Fibroblast of mammary gland (primary cell): Measurements from ENCODE around the gene ADAMTSL2.

Source experiments
- DNase-seq: peaks from one replicate; pipeline ENCODE4 v3.0.0-alpha.2; 2010; ENCODE audit warnings: low read depth
- H3K4me3 ChIP-seq: 2 replicates; pipeline ENCODE4 v1.5.1; 2011; ENCODE audit warnings: low read depth, mild to moderate bottlenecking, low read length, moderate library complexity; ENCODE audit not compliant: control insufficient read depth
- CTCF ChIP-seq: conservative IDR thresholded peaks from 2 replicates; pipeline ENCODE4 v1.5.1; 2011; ENCODE audit warnings: low read depth, low read length, inconsistent platforms; ENCODE audit not compliant: control insufficient read depth, insufficient read depth

The ADAMTSL2 gene

GRCh38 chr9:133571391-133571890, 36.9 kb downstream of the ADAMTSL2 start:
- no peak for TF ChIP-seq CTCF
- H3K4me3 ChIP-seq = no peak overlapping the region

GRCh38 chr9:133571896-133572595, 37.5 kb downstream of the ADAMTSL2 start:
- TF ChIP-seq CTCF = no peak
- H3K4me3 ChIP-seq = no peak overlapping the region
- no peak for DNase-seq

More at GRCh38 chr9:133571391-133571890, 36.9 kb downstream of the ADAMTSL2 start:
- DNase-seq = no peak

GRCh38 chr9:133572821-133573361, 38.4 kb downstream of the ADAMTSL2 start:
- H3K4me3 ChIP-seq = no peak overlapping the region
- no peak for TF ChIP-seq CTCF
- no peak for DNase-seq

- no peak overlapping the region for H3K4me3 ChIP-seq
- no peak for DNase-seq
- TF ChIP-seq CTCF = no peak
These were observed 39.4 kb downstream of the ADAMTSL2 start for GRCh38 chr9:133573791-133574515.

- no peak for TF ChIP-seq CTCF
- no peak for DNase-seq
- no peak overlapping the region for H3K4me3 ChIP-seq
These were observed 40.3 kb downstream of the ADAMTSL2 start for GRCh38 chr9:133574771-133575170.

- H3K4me3 ChIP-seq = no peak overlapping the region
- no peak for DNase-seq
- TF ChIP-seq CTCF = no peak
These were observed 40.9 kb downstream of the ADAMTSL2 start for GRCh38 chr9:133575186-133576030.
